ENCODE measurements around the gene CDC20. TPM values are rescaled to one million over a fixed set of nuclear protein-coding genes. Genes with fewer than 3 reads are reported as not detected.
A peak's percentile ranks its signal among the peaks of the same experiment; 100 is the strongest.

CDC20 gene
- total RNA-seq, 1 experiment from 2014 or later = 349 TPM

DNA sequence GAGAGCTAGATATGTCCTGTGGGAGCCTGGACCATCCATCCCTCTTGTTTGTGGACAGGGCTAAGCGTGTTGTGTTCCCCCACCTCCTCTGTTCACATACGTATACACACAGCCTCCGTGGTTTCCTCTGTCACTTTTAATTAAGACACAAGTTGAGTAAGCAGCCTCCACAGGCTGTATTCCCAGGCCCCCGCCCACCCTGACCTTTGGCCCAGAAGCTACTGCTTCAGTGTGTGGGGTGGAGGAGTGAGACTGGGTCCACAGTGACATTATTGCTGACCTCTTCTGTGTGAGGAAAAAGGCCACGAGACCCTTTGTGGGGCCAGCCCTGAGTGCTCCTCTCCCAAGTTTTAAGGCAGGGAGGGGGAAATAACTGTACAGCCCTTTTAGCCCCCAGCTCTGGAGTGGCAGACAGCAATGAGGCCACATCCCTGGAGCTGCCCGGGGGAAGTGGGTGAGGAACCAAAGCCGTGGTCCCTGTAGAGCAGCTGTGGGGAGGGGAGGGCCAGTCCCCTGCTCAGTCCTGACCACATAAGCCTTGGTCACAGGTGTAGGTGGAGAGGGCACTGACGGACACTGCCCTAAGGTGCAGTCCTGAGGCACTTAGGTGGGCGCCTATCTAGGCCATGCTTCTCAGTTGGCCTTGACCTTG lies 4.6 kb downstream of the CDC20 start:
- Histone ChIP-seq H3K4me2 (ENCODE audit: low read length) (no peak overlapping the region), H3K4me1 (ENCODE audit: insufficient read depth, low read length) (peaks cover 43% of the 10 kb centered on the region), H4K20me1 (ENCODE audit: low read length) (peaks cover 13% of the 10 kb centered on the region), H3K9ac (ENCODE audit: low read length) (no peak overlapping the region), H3K27ac (ENCODE audit: low read length) (no peak overlapping the region), H3K4me3 (ENCODE audit: low read length) (no peak overlapping the region), H3K36me3 (ENCODE audit: low read depth, low read length) (peaks cover 51% of the 10 kb centered on the region), H3F3A (ENCODE audit: low read length, unreplicated experiment) (peaks cover 11% of the 10 kb centered on the region), H3K79me2 (ENCODE audit: low read length) (peaks cover 74% of the 10 kb centered on the region), H3K27me3 (ENCODE audit: low read length) (no peaks in the 10 kb centered on the region), H3K9me3 (ENCODE audit: low read length) (no peaks in the 10 kb centered on the region), H3K9me2 (replicated peaks; ENCODE audit: low read length) (no peaks in the 10 kb centered on the region), H2AFZ (ENCODE audit: low read length) (no peak overlapping the region)
- BruUV-seq (replicated peaks) = no TSS peak
- DNase-seq = no peak
- POLR2A ChIA-PET (ENCODE audit: unreplicated experiment) = no interaction called here
- intact Hi-C loops (cut with micrococcal nuclease) = no loop called here
- no peak for TF ChIP-seq EZH2phosphoT487 (IDR thresholded peaks at IDR 0.05; ENCODE audit: borderline replicate concordance, low read length)
- CTCF ChIA-PET = no interaction called here
- ATAC-seq = no peak

DNA sequence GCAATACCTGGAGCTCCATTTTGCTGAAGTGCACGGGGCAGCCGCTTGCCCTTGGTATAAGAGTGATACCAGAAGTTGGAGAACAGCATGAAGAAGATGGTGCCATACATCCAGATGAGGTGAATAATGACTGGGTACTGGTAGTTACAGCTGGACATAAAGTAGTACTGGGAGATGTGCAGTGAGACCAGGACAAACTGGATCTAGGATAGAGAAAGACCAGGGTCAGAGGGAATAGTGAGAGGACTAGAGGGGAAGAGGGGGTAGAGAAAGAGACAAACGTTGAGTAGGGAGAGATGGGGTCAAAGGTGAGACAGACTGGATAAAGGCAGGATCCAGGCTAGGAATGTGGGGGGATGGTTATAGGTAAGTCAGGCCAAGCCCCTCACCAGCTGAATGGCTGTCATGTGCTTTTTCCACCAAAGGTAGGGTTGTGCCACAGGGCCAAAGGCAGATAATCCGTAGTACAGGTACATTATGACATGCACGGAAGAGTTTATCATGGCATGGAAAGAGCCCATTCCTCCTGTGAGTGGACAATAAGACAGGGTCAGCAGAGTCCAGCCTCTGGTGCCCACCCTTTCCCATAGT lies 5.2 kb downstream of the CDC20 start:
- H4K20me1 ChIP-seq (ENCODE audit: low read length) = peaks cover 13% of the 10 kb centered on the region
- ATAC-seq (no peak), DNase-seq (no peak)
- no peaks in the 10 kb centered on the region for H3K9me3 ChIP-seq (ENCODE audit: low read length)
- intact Hi-C loops (cut with micrococcal nuclease) = no loop called here
- CTCF ChIA-PET = interaction anchor here (0.7 kb wide), 1 partner anchor 50 kb away, joined by 4 read pairs; no protein-coding TSS in a partner anchor
- H3K4me2 ChIP-seq (ENCODE audit: low read length) = no peak overlapping the region
- H2AFZ ChIP-seq (ENCODE audit: low read length) = no peak overlapping the region
- TF ChIP-seq, protein P1, sequence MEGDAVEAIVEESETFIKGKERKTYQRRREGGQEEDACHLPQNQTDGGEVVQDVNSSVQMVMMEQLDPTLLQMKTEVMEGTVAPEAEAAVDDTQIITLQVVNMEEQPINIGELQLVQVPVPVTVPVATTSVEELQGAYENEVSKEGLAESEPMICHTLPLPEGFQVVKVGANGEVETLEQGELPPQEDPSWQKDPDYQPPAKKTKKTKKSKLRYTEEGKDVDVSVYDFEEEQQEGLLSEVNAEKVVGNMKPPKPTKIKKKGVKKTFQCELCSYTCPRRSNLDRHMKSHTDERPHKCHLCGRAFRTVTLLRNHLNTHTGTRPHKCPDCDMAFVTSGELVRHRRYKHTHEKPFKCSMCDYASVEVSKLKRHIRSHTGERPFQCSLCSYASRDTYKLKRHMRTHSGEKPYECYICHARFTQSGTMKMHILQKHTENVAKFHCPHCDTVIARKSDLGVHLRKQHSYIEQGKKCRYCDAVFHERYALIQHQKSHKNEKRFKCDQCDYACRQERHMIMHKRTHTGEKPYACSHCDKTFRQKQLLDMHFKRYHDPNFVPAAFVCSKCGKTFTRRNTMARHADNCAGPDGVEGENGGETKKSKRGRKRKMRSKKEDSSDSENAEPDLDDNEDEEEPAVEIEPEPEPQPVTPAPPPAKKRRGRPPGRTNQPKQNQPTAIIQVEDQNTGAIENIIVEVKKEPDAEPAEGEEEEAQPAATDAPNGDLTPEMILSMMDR (conservative IDR thresholded peaks at IDR 0.05; ENCODE audit: low read depth, low read length) = no peak
- no peak for TF ChIP-seq EZH2phosphoT487 (IDR thresholded peaks at IDR 0.05; ENCODE audit: borderline replicate concordance, low read length)
- no peak overlapping the region for H3K27ac ChIP-seq (ENCODE audit: low read length)
- H3K79me2 ChIP-seq (ENCODE audit: low read length) = peaks cover 77% of the 10 kb centered on the region
- peaks cover 11% of the 10 kb centered on the region for H3F3A ChIP-seq (ENCODE audit: low read length, unreplicated experiment)
- BruUV-seq (replicated peaks) = TSS peak; percentile 19
- no peaks in the 10 kb centered on the region for H3K27me3 ChIP-seq (ENCODE audit: low read length)
- H3K4me3 ChIP-seq (ENCODE audit: low read length) = no peak overlapping the region
- H3K9me2 ChIP-seq (replicated peaks; ENCODE audit: low read length) = no peaks in the 10 kb centered on the region
- no peak overlapping the region for H3K9ac ChIP-seq (ENCODE audit: low read length)
- peaks cover 49% of the 10 kb centered on the region for H3K4me1 ChIP-seq (ENCODE audit: insufficient read depth, low read length)
- H3K36me3 ChIP-seq (ENCODE audit: low read depth, low read length) = peaks cover 51% of the 10 kb centered on the region
- POLR2A ChIA-PET (ENCODE audit: unreplicated experiment) = no interaction called here

DNA sequence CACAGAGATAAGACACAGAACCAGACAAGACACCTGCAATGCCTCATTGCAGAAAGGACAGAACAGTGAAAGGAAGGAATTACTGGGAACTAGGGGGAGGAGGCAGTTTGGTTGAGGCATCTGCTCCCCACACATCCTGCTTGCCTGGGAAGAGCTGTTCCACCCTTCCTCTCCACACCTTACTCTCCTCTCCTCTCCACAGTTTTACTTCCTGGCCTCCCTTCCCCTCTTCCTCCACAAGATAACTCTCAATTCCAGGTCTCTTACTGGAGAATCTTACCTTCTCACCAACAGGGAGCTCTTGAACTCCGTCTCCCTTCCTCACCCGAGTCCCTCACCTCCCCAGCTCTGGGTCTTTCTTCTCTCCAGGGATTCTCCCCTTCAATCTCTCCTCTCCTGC lies 6.9 kb downstream of the CDC20 start:
- DNase-seq (no peak), ATAC-seq (no peak)
- Histone ChIP-seq H3K9ac (ENCODE audit: low read length) (peak overlapping the region; percentile 91), H3K4me1 (ENCODE audit: insufficient read depth, low read length) (peaks cover 44% of the 10 kb centered on the region), H3F3A (ENCODE audit: low read length, unreplicated experiment) (peaks cover 11% of the 10 kb centered on the region), H4K20me1 (ENCODE audit: low read length) (peaks cover 7% of the 10 kb centered on the region), H3K27me3 (ENCODE audit: low read length) (no peaks in the 10 kb centered on the region), H3K9me2 (replicated peaks; ENCODE audit: low read length) (no peaks in the 10 kb centered on the region), H3K27ac (ENCODE audit: low read length) (peak overlapping the region; percentile 88), H3K36me3 (ENCODE audit: low read depth, low read length) (peaks cover 37% of the 10 kb centered on the region), H3K4me2 (ENCODE audit: low read length) (peak overlapping the region; percentile 97), H2AFZ (ENCODE audit: low read length) (no peak overlapping the region), H3K4me3 (ENCODE audit: low read length) (peak overlapping the region; percentile 86), H3K79me2 (ENCODE audit: low read length) (peaks cover 66% of the 10 kb centered on the region), H3K9me3 (ENCODE audit: low read length) (no peaks in the 10 kb centered on the region)
- TF ChIP-seq, protein P1 (conservative IDR thresholded peaks at IDR 0.05; ENCODE audit: low read depth, low read length) = no peak
- TF ChIP-seq EZH2phosphoT487 (IDR thresholded peaks at IDR 0.05; ENCODE audit: borderline replicate concordance, low read length) = no peak
- TF ChIP-seq EZH2 (IDR thresholded peaks at IDR 0.05; ENCODE audit: low read length, unreplicated experiment) = no peak
- ChIA-PET POLR2A (ENCODE audit: unreplicated experiment) (no interaction called here), CTCF (no interaction called here)
- intact Hi-C loops (cut with micrococcal nuclease) = no loop called here
- no TSS peak for BruUV-seq (replicated peaks)
